Vagina (tissue), 2 donors: Measurements from ENCODE around the gene KDM4C. TPM values are rescaled to one million over a fixed set of nuclear protein-coding genes. Genes with fewer than 3 reads are reported as not detected.
"Not testable (repeated sequence)": the region's sequence is repeated elsewhere in the genome, so short reads cannot be mapped to it uniquely, and the experiment has no call there.

Source experiments
- DNase-seq, 2 donors: peaks; one replicate each; pipeline ENCODE4 v3.0.0-alpha.2; 2017; ENCODE audit errors: extremely low spot score in 2 of 2
- H3K27ac ChIP-seq: fragments of 200-600 bp; sonication (generic); one replicate; pipeline ENCODE4 v1.5.1; 2019
- H3K27me3 ChIP-seq: fragments of 200-600 bp; sonication (generic); one replicate; pipeline ENCODE4 v1.5.1; 2019
- H3K36me3 ChIP-seq, 2 donors: fragments of 200-600 bp; sonication (generic); one replicate each; pipeline ENCODE4 v1.5.1; 2017 to 2019
- H3K4me1 ChIP-seq: fragments of 200-600 bp; sonication (generic); one replicate; pipeline ENCODE4 v1.5.1; 2019
- H3K4me3 ChIP-seq, 2 donors: fragments of 200-600 bp; sonication (generic); 1 replicate in 1 of 2; 2 replicates in 1 of 2; pipeline ENCODE4 v1.5.1; 2016 to 2019
- H3K9me3 ChIP-seq: fragments of 200-600 bp; sonication (generic); one replicate; pipeline ENCODE4 v1.5.1; 2019
- POLR2A ChIP-seq, 2 donors: fragments of 450-650 bp; IDR thresholded peaks; one replicate each; pipeline ENCODE4 v1.6.1; 2017; ENCODE audit warnings: antibody characterized with exemption in 2 of 2, mild to moderate bottlenecking in 2 of 2, moderate library complexity in 2 of 2
- POLR2AphosphoS5 ChIP-seq, 2 donors: sonication (generic); formaldehyde crosslinking; IDR thresholded peaks; one replicate each; pipeline ENCODE4 v1.9.0; 2017; ENCODE audit warnings: antibody characterized with exemption in 2 of 2, mild to moderate bottlenecking in 2 of 2, low read depth in 1 of 2; ENCODE audit not compliant: insufficient read depth in 1 of 2
- intact Hi-C: fragments of 100-400 bp; cut with DNase I; formaldehyde crosslinking; loops from one replicate; pipeline ENCODE4 v1.15.1; 2023
- total RNA-seq: library from RNA; depleted of rRNA; stranded (reverse); fragments of >200 nt; gene quantifications from one replicate; pipeline ENCODE4 v1.2.3, GENCODE V29; 2016
- TF ChIP-seq, protein P1 (sequence below), 3 experiments: fragments of 450-650 bp in 2 of 3; fragments of 200-600 bp in 1 of 3; sonication (generic) in 1 of 3; IDR thresholded peaks; one replicate each; pipeline ENCODE4 v1.5.1; 2017 to 2019; ENCODE audit warnings: antibody characterized with exemption in 3 of 3, mild to moderate bottlenecking in 2 of 3, moderate library complexity in 2 of 3

The KDM4C gene
- total RNA-seq, 1 donor from 2014 or later, result 35.6 TPM

DNA sequence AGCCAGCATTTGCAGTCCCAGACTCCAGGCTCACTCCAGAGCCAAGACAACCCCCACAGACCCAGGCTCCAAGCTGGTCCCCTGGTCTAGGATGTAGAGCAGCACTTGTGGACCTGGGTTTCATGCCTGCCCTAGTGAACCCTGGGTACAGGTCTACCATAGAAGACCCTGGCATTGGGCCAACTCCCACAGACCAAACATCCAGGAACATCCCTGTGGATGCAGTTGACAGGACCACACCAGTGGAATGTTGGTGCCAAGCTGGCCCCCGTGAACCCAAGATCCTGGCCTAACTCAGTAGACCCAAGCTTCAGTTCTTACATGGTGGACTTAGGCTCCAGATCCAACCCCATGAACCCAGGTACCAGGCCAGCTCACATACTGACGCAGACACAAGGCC lies 250.6 kb downstream of the KDM4C start:
- H3K4me3 ChIP-seq, result no peak overlapping the region
- H3K4me1 ChIP-seq, result no peaks in the 10 kb centered on the region
- TF ChIP-seq POLR2A (IDR thresholded peaks at IDR 0.05) (no peak), POLR2AphosphoS5 (IDR thresholded peaks at IDR 0.05; ENCODE audit: insufficient read depth in 1 of 2, low read depth in 1 of 2) (no peak)
- TF ChIP-seq, protein P1, sequence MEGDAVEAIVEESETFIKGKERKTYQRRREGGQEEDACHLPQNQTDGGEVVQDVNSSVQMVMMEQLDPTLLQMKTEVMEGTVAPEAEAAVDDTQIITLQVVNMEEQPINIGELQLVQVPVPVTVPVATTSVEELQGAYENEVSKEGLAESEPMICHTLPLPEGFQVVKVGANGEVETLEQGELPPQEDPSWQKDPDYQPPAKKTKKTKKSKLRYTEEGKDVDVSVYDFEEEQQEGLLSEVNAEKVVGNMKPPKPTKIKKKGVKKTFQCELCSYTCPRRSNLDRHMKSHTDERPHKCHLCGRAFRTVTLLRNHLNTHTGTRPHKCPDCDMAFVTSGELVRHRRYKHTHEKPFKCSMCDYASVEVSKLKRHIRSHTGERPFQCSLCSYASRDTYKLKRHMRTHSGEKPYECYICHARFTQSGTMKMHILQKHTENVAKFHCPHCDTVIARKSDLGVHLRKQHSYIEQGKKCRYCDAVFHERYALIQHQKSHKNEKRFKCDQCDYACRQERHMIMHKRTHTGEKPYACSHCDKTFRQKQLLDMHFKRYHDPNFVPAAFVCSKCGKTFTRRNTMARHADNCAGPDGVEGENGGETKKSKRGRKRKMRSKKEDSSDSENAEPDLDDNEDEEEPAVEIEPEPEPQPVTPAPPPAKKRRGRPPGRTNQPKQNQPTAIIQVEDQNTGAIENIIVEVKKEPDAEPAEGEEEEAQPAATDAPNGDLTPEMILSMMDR (IDR thresholded peaks at IDR 0.05), result no peak
- intact Hi-C loops, result no loop called here
- no peaks in the 10 kb centered on the region for H3K9me3 ChIP-seq
- peaks cover 0 to 16% of the 10 kb centered on the region in 2 donors for H3K36me3 ChIP-seq
- no peaks in the 10 kb centered on the region for H3K27me3 ChIP-seq
- no peak overlapping the region for H3K27ac ChIP-seq
- DNase-seq, result no peak

DNA sequence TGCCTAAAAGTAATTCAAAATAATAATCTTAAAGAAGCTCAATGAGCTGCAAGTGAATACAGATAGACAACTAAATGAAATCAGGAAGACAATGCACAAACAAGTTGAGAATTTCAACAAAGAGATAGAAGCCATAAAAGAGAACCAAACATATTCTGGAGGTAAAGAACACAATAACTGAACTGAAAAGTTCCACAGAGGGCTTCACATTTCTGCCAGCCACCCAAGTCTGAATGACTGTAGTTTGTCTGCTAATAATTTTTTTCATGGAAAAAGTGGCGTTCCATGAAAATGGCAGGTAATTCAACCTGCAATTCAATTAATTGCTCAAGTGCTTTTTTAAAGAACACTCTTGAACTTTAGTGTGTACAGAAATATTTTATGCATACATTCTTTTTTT lies 251.3 kb downstream of the KDM4C start:
- Histone ChIP-seq H3K27ac (no peak overlapping the region), H3K9me3 (no peaks in the 10 kb centered on the region), H3K4me1 (no peaks in the 10 kb centered on the region), H3K4me3 (no peak overlapping the region), H3K36me3 (peaks cover 0 to 18% of the 10 kb centered on the region in 2 donors), H3K27me3 (no peaks in the 10 kb centered on the region)
- DNase-seq, result no peak
- intact Hi-C loops, result no loop called here
- TF ChIP-seq, protein P1 (IDR thresholded peaks at IDR 0.05), result no peak
- no peak for TF ChIP-seq POLR2A (IDR thresholded peaks at IDR 0.05)

DNA sequence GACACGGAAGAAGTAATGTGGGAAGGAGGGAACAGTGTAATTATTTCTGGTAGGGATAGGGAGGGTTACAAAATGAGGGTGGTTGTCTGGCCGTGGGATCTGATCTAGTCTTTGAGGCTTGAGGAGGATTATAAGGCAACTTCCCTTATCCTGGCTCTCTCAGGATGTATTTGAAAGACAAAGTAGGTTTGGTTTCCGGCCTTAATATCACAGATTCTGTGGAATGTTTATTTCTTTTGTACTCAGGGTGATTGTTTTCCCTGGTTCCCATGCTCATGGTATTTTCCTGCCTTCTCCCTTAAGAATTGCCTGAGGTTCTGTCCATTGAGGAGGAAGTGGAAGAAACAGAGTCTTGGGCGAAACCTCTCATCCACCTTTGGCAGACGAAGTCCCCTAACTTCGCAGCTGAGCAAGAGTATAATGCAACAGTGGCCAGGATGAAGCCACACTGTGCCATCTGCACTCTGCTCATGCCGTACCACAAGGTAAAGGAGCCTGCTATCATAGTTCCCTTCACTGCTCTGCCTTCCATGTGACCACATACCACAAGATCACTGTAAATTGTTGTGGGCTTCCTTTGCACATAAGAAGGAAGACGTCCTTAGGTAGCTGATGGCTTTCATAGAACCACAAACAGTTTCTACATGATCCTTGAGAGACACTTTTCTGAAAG lies 253.8 kb downstream of the KDM4C start:
- H3K27ac ChIP-seq, result no peak overlapping the region
- peaks cover 0 to 22% of the 10 kb centered on the region in 2 donors for H3K36me3 ChIP-seq
- intact Hi-C loops, result no loop called here
- H3K4me3 ChIP-seq, result no peak overlapping the region
- no peaks in the 10 kb centered on the region for H3K27me3 ChIP-seq
- TF ChIP-seq POLR2A (IDR thresholded peaks at IDR 0.05) (no peak), POLR2AphosphoS5 (IDR thresholded peaks at IDR 0.05; ENCODE audit: insufficient read depth in 1 of 2, low read depth in 1 of 2) (no peak)
- TF ChIP-seq, protein P1 (IDR thresholded peaks at IDR 0.05), result no peak
- H3K9me3 ChIP-seq, result no peaks in the 10 kb centered on the region
- no peak for DNase-seq
- no peaks in the 10 kb centered on the region for H3K4me1 ChIP-seq

DNA sequence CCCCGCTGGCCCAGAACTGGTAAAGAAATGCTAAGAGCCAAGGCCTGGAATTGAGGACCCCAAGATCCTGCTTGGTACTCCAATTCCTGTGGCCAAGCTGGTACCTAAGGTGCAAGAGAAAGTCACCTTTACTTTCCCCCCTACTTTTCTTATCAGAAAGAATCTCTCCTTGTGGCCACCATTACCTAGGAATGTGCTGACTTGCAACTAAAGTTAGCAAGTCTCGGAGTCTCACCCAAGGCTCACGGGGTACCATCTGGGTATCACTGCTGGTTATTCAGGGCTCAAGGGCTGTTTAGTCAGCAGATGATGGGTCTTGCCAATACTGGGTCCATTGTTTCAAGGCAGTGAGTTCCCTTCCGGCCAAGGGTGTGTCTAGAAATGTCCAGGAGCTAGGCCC lies 270.2 kb downstream of the KDM4C start:
- no peak for DNase-seq
- Histone ChIP-seq H3K27ac (no peak overlapping the region), H3K36me3 (no peaks in the 10 kb centered on the region), H3K4me1 (no peaks in the 10 kb centered on the region), H3K9me3 (no peaks in the 10 kb centered on the region), H3K4me3 (no peak overlapping the region), H3K27me3 (no peaks in the 10 kb centered on the region)
- intact Hi-C loops, result loop anchor here (5.0 kb wide), 1 partner anchor 49 kb away; no protein-coding TSS in a partner anchor
- TF ChIP-seq POLR2A (IDR thresholded peaks at IDR 0.05) (no peak), POLR2AphosphoS5 (IDR thresholded peaks at IDR 0.05; ENCODE audit: insufficient read depth in 1 of 2, low read depth in 1 of 2) (no peak)
- TF ChIP-seq, protein P1 (IDR thresholded peaks at IDR 0.05), result no peak

DNA sequence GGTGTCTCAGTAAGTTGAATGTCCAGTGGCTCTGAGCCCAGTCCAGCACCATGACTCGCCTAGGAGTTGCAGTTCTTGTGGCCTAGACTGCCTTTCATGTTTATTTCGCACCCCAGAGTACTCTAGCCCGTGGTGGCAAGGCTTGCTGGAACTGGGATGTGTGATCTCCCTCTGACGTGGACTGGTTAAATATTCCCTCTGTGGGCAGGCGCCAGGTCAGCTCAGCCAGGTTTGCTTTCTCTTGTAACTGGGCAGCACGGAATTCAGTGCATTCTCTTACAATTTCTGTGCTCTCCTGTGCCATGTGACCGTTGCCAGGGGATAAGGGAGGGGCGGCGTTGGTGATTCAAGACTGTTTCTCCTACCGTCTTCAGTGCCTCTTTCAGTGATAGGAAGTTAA lies 270.8 kb downstream of the KDM4C start:
- TF ChIP-seq, protein P1 (IDR thresholded peaks at IDR 0.05), result no peak
- TF ChIP-seq POLR2AphosphoS5 (IDR thresholded peaks at IDR 0.05; ENCODE audit: insufficient read depth in 1 of 2, low read depth in 1 of 2), result no peak
- TF ChIP-seq POLR2A (IDR thresholded peaks at IDR 0.05), result no peak
- Histone ChIP-seq H3K27me3 (no peaks in the 10 kb centered on the region), H3K4me1 (no peaks in the 10 kb centered on the region), H3K4me3 (no peak overlapping the region), H3K27ac (no peak overlapping the region), H3K9me3 (no peaks in the 10 kb centered on the region), H3K36me3 (no peaks in the 10 kb centered on the region)
- DNase-seq, result no peak
- intact Hi-C loops, result loop anchor here (5.0 kb wide), 1 partner anchor 49 kb away; no protein-coding TSS in a partner anchor

DNA sequence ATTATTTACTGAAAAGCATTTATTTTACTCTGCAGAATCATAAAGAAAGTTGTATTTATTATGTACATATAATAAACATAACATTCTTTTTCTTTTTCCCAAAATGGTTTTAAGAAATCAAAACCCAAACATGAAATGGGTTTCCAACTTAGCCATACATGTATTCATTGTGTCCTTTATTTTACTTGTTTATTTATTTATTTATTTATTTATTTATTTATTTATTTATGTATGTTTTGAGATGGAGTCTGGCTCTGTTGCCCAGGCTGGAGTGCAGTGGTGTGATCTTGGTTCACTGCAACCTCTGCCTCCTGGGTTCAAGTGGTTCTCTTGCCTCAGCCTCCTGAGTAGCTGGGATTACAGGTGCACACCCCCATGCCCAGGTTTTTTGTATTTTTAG lies 273.2 kb downstream of the KDM4C start:
- DNase-seq, H3K27ac ChIP-seq, intact Hi-C loops, H3K4me3 ChIP-seq, H3K36me3 ChIP-seq, H3K27me3 ChIP-seq, H3K9me3 ChIP-seq, H3K4me1 ChIP-seq: not testable (repeated sequence)
